ENCODE results near the gene NEMP1. TPM values are rescaled to one million over a fixed set of nuclear protein-coding genes. Genes with fewer than 3 reads are reported as not detected.
A peak's percentile ranks its signal among the peaks of the same experiment; 100 is the strongest.

NEMP1 gene
- 17.4 and 32.0 TPM in 2 replicates for total RNA-seq (ENCODE audit: low replicate concordance)
- long read RNA-seq, full-length matches to known transcripts: 2 of 9 reads
- long read RNA-seq, partial matches to known transcripts: 2 of 9 reads
- long read RNA-seq, other reads (novel, unspliced or antisense): 5 of 9 reads

DNA sequence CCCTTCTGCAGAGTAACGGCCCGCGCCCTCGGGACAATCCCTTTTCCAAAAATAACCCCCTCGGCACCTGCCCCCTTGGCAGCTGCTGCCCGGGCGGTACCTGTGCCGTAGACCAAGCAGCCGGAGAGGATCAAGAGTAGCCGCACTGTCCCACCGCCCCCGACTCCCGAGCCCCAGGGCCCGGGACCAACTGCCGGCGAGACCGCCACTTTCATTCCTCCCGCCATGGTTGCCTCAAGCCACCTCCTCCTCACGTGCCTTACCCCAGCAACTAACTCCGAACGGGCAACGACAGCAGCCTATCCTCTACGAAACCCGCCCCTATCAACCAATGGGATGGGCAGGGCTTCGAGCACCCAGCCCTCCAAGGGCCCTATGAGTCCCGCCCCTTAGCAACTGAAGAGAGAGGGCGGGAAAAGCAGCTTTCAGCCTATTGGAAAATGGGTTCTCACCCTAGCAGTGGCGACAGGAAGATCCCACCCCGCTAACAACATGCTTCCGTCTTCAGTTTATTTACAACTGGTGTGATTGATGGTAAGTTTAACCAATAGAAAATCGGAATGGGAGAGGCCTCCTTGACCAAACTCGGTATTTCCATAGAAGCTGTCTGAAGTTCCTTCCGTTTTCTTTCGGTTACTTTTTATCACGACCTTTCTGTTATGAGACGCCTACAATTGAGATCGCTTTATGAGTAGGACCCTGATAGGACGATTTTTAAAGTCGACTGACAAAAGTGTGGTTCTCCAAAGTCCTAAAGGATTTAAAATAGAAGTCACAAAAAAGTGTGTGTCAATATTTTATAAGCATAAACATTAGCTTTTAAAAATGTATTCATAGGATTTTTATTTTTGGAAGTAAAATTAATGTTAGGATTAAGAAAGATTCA, at the start of gene NEMP1:
Gene NEMP1, minus strand, starts transcription at position 273 of the 886 bp plus-strand sequence. Its CDS starts 46 bp downstream, at position 227.
- TF ChIP-seq, protein P1, sequence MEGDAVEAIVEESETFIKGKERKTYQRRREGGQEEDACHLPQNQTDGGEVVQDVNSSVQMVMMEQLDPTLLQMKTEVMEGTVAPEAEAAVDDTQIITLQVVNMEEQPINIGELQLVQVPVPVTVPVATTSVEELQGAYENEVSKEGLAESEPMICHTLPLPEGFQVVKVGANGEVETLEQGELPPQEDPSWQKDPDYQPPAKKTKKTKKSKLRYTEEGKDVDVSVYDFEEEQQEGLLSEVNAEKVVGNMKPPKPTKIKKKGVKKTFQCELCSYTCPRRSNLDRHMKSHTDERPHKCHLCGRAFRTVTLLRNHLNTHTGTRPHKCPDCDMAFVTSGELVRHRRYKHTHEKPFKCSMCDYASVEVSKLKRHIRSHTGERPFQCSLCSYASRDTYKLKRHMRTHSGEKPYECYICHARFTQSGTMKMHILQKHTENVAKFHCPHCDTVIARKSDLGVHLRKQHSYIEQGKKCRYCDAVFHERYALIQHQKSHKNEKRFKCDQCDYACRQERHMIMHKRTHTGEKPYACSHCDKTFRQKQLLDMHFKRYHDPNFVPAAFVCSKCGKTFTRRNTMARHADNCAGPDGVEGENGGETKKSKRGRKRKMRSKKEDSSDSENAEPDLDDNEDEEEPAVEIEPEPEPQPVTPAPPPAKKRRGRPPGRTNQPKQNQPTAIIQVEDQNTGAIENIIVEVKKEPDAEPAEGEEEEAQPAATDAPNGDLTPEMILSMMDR (conservative IDR thresholded peaks at IDR 0.05): no peak
- no peaks in the 10 kb centered on the region for H3K9me3 Mint-ChIP-seq
- H3K27ac Mint-ChIP-seq: peak within 1 kb of the TSS; percentile 97
- peak within 1 kb of the TSS; percentile 95 for H3K4me3 Mint-ChIP-seq
- H3K4me1 Mint-ChIP-seq (ENCODE audit: unreplicated experiment): peaks cover 8% of the 10 kb centered on the region
- peak; percentile 93 for DNase-seq (ENCODE audit: extremely low spot score, unreplicated experiment)
- H3K27me3 Mint-ChIP-seq: no peaks in the 10 kb centered on the region
- no peaks in the 10 kb centered on the region for H3K36me3 Mint-ChIP-seq

DNA sequence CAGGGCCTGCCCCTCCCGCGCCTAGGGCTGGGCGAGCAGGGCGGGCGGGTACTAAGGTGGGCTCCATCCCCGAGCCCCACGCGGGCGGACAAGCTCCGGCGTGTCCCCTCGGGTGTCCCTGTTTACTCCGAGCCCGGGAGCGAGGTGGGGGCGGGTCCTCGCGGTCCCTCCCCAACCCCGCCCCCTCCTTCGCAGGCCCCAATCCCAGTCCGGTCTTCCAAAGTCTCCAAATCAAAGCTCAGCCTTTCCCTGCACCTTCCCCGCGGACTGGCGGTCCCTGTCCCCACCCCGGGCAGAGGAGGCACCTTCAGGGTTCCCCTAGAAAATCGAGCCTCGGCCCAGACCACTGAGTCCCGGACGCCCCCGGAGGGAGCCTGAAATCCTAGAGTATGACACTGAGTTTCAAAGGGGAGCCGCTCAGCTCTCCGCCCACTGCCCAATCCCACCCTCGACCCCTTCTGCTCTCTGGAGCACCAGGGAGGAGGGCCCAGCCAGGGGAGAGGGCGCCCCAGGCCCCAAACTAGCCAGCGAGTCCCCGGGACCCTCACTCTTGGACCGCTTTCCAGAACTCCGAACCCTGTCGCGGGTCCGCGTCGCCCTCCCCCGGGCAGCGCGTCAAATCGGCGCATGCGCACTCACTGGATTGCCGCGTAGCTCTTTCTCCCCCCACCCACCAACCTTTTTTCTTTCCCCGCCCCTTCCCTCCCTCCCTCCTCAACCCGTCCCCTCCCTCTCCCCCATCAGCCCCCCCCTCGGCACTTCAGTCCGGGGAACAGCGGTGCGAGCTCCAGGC, 49.3 kb upstream of the NEMP1 start, which contains the start of gene LRP1:
Gene LRP1, plus strand, starts transcription at position 758 of the 793 bp plus-strand sequence. CDS start 482 bp downstream, outside the sequence.
- DNase-seq (ENCODE audit: extremely low spot score, unreplicated experiment): peak; percentile 85
- Mint-ChIP-seq H3K4me3 (peak within 1 kb of the TSS; percentile 92), H3K9me3 (no peaks in the 10 kb centered on the region), H3K4me1 (ENCODE audit: unreplicated experiment) (peaks cover 50% of the 10 kb centered on the region), H3K36me3 (no peaks in the 10 kb centered on the region), H3K27me3 (no peaks in the 10 kb centered on the region), H3K27ac (peak within 1 kb of the TSS; percentile 90)
- TF ChIP-seq, protein P1 (conservative IDR thresholded peaks at IDR 0.05): no peak

GRCh38 chr12:57127101-57127725, 48.6 kb upstream of the NEMP1 start:
- H3K27me3 Mint-ChIP-seq: no peaks in the 10 kb centered on the region
- no peak for DNase-seq (ENCODE audit: extremely low spot score, unreplicated experiment)
- H3K9me3 Mint-ChIP-seq: no peaks in the 10 kb centered on the region
- H3K36me3 Mint-ChIP-seq: no peaks in the 10 kb centered on the region
- H3K4me1 Mint-ChIP-seq (ENCODE audit: unreplicated experiment): peaks cover 43% of the 10 kb centered on the region
- TF ChIP-seq, protein P1 (conservative IDR thresholded peaks at IDR 0.05): peak; percentile 47
- H3K27ac Mint-ChIP-seq: peak overlapping the region; percentile 90
- peak overlapping the region; percentile 92 for H3K4me3 Mint-ChIP-seq

GRCh38 chr12:57126561-57126960, 48.0 kb upstream of the NEMP1 start:
- TF ChIP-seq, protein P1 (conservative IDR thresholded peaks at IDR 0.05): no peak
- Mint-ChIP-seq H3K4me3 (peak overlapping the region; percentile 92), H3K27ac (peak overlapping the region; percentile 90), H3K27me3 (no peaks in the 10 kb centered on the region), H3K4me1 (ENCODE audit: unreplicated experiment) (peaks cover 38% of the 10 kb centered on the region), H3K36me3 (no peaks in the 10 kb centered on the region), H3K9me3 (no peaks in the 10 kb centered on the region)
- no peak for DNase-seq (ENCODE audit: extremely low spot score, unreplicated experiment)

- Mint-ChIP-seq H3K4me3 (peak overlapping the region; percentile 47), H3K27me3 (no peaks in the 10 kb centered on the region), H3K4me1 (ENCODE audit: unreplicated experiment) (peaks cover 33% of the 10 kb centered on the region), H3K9me3 (no peaks in the 10 kb centered on the region), H3K27ac (no peak overlapping the region), H3K36me3 (no peaks in the 10 kb centered on the region)
- no peak for DNase-seq (ENCODE audit: extremely low spot score, unreplicated experiment)
- TF ChIP-seq, protein P1 (conservative IDR thresholded peaks at IDR 0.05): no peak
These were observed 47.5 kb upstream of the NEMP1 start for GRCh38 chr12:57126061-57126460.

All from type B pancreatic cell (in vitro differentiated cells).